Measurements from ENCODE around the gene CREBRF.

Gene CREBRF

DNA sequence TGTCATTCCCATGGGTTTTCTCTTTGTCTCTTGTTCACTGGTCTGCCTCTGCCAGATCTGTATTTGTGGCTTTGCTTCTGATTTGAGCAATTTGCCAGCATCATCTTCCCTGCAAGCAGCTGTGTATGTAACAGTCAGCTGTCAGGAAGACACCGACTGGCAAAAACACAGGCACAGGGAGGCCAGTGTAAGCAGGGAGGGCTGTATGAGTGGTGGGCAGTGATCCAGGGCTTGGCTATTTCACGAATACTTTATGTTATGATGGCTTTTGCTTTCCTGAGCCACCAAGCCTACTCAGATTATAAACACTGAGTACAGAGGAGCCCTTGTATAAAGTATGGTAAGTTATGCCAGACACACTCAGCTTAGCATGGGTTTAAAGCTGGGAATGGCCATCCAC is 99.8 kb downstream of the CREBRF start:
- no peak for DNase-seq (ENCODE audit: low spot score)

DNA sequence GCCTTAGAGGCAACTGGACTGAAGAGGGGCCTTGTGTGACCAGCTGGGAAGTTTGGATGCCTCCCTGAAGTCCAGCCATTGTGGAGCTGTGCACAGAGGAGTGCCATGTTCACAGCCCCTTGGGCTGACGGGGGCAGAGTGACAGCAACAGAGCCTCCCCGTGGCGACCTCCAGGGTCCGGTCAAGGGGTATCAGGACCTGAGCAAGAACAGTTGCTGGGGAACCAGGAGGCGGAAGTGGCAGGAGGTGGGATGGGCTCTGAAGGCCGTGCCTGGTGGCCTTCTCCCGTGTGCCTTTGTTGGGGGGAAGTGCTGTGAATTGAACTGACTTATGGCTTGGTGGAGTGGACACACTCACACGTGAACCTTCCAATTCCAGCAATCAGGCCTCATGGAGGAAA is 102.2 kb downstream of the CREBRF start:
- no peak for DNase-seq (ENCODE audit: low spot score)

DNA sequence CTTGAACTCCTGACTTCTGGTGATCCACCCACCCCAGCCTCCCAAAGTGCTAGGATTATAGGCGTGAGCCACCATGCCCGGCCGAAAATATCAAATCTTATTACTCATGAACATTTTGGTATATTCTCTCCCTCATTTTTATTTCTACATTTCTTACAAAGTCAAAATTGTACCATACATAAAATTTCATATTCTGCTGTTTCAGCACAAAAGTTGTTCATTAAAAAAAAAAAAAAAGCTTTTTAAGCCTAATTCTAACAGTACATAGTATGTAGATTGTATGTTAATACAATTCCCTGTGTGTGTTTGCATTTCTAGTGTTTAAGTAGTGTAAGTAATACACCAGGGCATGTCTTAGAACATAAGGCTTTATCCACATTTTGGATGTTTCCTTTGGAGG is 103.1 kb downstream of the CREBRF start:
- no peak for DNase-seq (ENCODE audit: low spot score)

DNA sequence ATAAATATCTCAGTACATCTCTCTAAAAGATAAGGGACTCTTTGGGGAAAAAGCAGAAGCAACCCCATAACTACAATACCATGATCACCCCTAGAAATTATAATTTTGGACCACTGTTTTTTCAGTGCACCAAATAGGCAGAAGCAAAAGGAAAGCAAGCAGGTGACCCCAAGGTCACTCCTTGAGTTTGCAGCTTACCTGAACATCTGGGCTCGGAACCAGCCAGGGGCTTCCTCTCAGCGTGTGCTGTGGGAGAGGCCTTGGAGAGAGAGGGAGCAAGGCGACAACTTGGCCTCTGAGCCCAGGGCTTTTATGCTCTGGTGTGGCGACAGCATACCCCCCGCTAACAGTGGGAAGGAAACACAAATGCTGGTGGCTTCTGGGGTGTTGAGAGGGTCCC is 105.0 kb downstream of the CREBRF start:
- no peak for DNase-seq (ENCODE audit: low spot score)

DNA sequence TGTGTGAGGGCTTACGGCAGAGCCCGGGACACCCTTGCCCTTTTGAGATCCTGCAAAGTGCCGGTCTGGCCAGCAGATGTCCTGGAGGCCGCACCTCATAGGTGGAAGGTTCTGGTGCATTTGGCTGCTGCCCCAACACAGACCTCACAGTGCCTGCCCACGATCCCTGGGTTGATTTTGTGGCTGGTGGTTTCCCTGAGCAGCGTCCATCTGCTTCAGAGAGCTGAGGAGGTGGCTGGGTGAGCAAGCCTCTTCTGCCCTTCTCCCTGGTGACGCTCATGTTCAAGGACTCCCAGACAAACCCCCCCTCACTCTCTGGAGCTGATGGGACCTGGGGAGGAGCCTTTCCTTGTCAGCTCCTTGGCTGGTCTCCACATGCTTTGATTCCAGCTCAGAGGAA is 107.1 kb downstream of the CREBRF start:
- DNase-seq (ENCODE audit: low spot score), result no peak

DNA sequence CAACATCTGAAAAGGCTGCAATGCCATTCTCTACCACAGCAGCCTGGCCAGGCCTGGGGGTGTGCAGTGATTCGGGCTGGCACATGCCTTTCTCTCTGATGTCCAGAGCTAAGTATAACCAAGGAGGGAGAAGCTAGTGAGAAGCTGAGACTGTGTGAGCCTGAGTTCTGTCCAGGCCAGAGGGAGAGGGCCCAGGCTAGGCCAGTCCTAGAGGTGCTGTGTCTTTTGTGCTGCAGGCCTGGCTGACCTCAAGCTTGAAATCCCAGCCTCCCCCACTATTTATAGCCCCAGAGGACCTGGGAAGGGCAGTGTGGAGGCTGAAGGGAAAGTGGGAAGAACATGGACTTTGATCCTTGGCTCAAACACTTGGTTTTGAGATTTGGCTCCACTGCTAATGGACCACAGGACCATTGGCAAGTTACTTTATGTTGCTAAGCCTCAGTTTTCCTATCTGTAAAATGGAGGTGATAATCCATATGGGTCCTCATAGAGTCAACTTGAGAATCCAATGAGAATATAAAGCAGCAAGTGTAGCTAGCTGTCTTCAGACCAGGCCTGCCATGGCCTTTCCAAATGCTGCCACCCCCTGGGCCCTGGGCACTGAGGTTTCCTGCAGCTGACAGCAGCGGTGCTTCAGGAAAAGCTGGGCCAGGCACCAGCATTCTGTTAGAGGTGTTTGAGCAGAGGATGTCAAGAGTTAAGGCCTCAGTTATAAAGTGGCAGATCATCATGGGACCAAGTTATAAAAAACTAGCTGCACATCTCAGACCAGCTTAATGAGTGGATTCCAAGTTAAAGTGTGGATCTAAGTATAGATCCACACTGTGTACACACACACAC is 109.2 kb downstream of the CREBRF start:
- no peak for DNase-seq (ENCODE audit: low spot score)

DNA sequence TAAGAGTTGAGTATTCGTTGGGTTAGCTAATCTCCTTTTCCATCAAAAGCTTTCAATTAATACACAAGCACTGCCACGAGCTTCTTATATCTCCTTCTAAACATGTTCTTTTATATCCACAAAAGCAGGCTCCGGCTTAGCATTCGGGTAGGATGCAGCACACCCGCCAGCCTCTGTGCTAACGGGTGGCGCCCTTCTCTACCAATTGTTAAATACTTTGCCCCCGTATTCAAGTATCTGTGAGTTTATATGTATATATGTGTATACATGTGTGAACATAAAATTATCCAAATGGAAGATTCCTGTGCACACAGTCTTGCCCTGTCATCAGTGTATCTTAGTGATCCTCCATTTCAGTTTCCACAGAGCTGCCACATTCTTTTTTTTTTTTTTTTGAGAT is 116.0 kb downstream of the CREBRF start:
- no peak for DNase-seq (ENCODE audit: low spot score)

DNA sequence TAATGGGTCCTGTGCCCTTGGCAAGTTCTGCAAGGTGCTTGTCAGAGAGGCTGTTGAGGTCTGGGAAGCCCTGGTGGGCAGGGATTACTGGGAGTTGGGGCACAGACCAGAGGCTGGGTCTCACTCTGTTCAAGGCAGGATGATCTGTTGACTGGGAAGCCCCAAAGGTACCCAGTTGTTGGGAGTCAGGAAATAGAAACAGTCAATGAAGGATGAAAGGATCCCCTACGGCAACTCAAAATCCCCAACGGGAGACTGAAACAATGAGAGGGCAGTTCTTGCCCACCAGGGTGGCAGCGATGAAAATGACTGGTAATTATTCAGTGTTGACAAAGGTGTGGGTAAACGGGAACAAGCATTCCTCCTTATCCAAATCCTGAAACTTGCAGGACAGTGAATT is 119.4 kb downstream of the CREBRF start:
- DNase-seq (ENCODE audit: low spot score), result no peak

DNA sequence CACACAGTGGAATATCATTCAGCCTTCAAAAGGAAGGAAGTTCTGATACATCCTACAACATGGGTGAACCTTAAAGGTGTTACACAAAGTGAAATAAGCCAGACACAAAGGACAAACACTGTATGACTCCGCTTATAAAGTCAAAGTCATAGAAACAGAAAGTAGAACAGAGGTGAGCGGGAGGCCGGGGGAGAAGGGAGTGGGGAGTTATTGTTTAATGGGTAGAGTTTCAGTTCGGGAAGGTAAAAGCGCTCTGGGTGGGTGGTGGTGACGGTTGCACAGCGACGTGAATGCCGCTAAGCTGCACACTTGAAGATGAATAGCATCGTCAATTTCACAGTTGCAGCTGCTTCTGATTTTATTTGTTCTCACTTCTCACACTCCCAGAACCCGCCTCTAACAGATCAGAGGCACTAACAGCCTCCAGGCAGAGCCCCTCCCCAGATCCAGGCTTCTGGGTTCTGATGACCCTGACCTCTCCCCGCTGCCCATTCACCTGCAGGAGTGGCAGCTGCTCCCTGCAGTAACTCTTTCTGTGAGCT is 122.3 kb downstream of the CREBRF start:
- DNase-seq (ENCODE audit: low spot score), result no peak

DNA sequence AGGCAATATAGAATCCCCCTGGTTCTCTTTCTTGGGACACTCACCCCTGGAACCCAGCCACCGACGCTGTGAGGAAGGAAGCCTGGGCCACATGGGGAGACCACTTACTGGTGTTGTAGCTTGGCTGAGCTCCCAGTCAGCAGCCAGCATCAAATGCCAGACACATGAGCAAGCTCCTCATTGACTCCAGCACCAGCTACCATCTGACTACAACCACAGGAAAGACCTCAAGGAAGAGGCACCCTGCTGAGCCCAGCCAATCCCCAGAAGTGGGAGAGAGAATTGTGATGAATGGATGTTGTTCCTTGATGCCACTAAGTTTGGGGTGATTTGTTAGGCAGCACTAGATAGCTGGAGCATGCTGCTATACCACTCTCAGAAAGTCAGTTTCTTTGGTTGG is 124.2 kb downstream of the CREBRF start:
- no peak for DNase-seq (ENCODE audit: low spot score)

DNA sequence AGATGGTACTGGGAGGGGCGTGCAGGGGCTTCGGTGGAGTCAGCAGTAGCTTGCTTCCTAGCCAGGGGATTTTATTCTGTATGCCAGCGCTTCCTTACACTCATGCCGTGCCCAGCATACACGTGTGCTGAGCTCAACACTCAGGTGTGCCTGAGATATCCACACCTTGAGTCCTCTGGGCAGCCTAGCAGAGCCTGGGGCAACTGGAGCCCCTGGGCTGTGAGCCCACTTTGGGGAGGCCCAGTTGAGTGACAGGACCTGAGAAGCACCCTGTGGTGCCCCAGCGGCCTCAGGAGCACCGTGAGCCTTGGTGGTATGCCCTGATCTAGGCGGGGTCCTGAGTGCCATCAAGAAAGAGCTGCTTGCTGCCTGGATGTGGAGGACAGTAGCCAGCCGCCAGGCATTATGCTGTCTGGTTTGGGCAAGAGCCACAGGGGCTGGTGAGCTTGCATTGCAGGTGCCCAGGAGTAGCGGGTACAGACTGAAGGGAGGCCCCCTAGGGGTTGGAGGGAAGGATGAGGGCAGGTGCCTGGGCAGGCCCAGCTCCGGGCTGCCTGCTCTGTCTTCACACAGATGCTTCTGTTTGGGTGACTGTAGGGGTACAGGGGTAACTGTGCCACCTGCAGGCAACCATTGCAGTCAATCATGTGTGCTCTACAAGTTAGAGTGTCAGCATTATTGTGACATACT is 131.0 kb downstream of the CREBRF start:
- DNase-seq (ENCODE audit: low spot score), result no peak

DNA sequence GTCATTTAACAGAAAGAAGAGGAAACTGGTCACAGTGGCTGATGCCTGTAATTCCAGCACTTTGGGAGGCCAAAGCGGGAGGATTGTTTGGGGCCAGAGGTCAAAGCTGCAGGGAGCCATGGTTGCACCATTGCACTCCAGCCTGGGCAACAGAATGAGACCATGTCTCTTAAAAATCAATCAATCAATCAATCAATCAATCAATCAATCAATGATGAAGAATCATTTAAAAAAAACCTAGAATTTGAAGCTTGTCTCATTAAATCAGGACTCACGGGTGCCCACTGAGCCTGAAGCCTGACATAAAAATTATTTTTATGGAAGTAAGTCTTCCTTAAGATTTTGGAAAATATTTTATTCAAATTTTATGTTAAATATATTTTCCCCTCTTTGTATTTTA is 132.1 kb downstream of the CREBRF start:
- no peak for DNase-seq (ENCODE audit: low spot score)

Data from ecto neural progenitor cell (in vitro differentiated cells).